ENCODE results near the gene CHST4.

CHST4 gene

GRCh38 chr16:71526111-71526631 is at the start of gene CHST4:
Gene CHST4, plus strand, starts transcription at chr16:71526426. Its CDS starts 10,252 bp downstream, at chr16:71536678.
- peaks cover 4% of the 10 kb centered on the region for H3K27me3 ChIP-seq (ENCODE audit: insufficient read depth, low read length, poor library complexity)
- H3K4me1 ChIP-seq (ENCODE audit: insufficient read depth, low read length): no peaks in the 10 kb centered on the region
- H4K20me1 ChIP-seq (ENCODE audit: insufficient read depth, low read length): no peaks in the 10 kb centered on the region
- H3K27ac ChIP-seq (ENCODE audit: low read length): no peak within 1 kb of the TSS
- H3K36me3 ChIP-seq (ENCODE audit: insufficient read depth, low read length): no peaks in the 10 kb centered on the region
- H3K79me2 ChIP-seq (ENCODE audit: insufficient read depth, low read length): no peaks in the 10 kb centered on the region
- H3K4me3 ChIP-seq (ENCODE audit: low read depth in 1 of 2, low read length in 2 of 2): no peak within 1 kb of the TSS
- H2AFZ ChIP-seq (ENCODE audit: low read depth, low read length): no peak within 1 kb of the TSS
- ATAC-seq (ENCODE audit: insufficient read depth, low read depth): no peak
- no peak within 1 kb of the TSS for H3K9ac ChIP-seq (ENCODE audit: low read depth, low read length)
- no peak for TF ChIP-seq EZH2 (IDR thresholded peaks at IDR 0.05; ENCODE audit: borderline replicate concordance, low read depth, low read length, severe bottlenecking)
- TF ChIP-seq, protein P1, sequence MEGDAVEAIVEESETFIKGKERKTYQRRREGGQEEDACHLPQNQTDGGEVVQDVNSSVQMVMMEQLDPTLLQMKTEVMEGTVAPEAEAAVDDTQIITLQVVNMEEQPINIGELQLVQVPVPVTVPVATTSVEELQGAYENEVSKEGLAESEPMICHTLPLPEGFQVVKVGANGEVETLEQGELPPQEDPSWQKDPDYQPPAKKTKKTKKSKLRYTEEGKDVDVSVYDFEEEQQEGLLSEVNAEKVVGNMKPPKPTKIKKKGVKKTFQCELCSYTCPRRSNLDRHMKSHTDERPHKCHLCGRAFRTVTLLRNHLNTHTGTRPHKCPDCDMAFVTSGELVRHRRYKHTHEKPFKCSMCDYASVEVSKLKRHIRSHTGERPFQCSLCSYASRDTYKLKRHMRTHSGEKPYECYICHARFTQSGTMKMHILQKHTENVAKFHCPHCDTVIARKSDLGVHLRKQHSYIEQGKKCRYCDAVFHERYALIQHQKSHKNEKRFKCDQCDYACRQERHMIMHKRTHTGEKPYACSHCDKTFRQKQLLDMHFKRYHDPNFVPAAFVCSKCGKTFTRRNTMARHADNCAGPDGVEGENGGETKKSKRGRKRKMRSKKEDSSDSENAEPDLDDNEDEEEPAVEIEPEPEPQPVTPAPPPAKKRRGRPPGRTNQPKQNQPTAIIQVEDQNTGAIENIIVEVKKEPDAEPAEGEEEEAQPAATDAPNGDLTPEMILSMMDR (IDR thresholded peaks at IDR 0.05; ENCODE audit: borderline replicate concordance, extremely low read depth, low read length, poor library complexity, severe bottlenecking): no peak
- no peak within 1 kb of the TSS for H3K4me2 ChIP-seq (ENCODE audit: insufficient read depth, low read length)
- H3K9me3 ChIP-seq (ENCODE audit: insufficient read depth, low read length, severe bottlenecking): no peaks in the 10 kb centered on the region
- DNase-seq: no peak

- H3K9ac ChIP-seq (ENCODE audit: low read depth, low read length): no peak overlapping the region
- TF ChIP-seq EZH2 (IDR thresholded peaks at IDR 0.05; ENCODE audit: borderline replicate concordance, low read depth, low read length, severe bottlenecking): no peak
- TF ChIP-seq, protein P1 (IDR thresholded peaks at IDR 0.05; ENCODE audit: borderline replicate concordance, extremely low read depth, low read length, poor library complexity, severe bottlenecking): no peak
- H4K20me1 ChIP-seq (ENCODE audit: insufficient read depth, low read length): no peaks in the 10 kb centered on the region
- ATAC-seq (ENCODE audit: insufficient read depth, low read depth): no peak
- no peak overlapping the region for H3K4me3 ChIP-seq (ENCODE audit: low read depth in 1 of 2, low read length in 2 of 2)
- no peaks in the 10 kb centered on the region for H3K4me1 ChIP-seq (ENCODE audit: insufficient read depth, low read length)
- no peaks in the 10 kb centered on the region for H3K36me3 ChIP-seq (ENCODE audit: insufficient read depth, low read length)
- no peaks in the 10 kb centered on the region for H3K9me3 ChIP-seq (ENCODE audit: insufficient read depth, low read length, severe bottlenecking)
- no peak for DNase-seq
- no peaks in the 10 kb centered on the region for H3K27me3 ChIP-seq (ENCODE audit: insufficient read depth, low read length, poor library complexity)
- no peak overlapping the region for H3K4me2 ChIP-seq (ENCODE audit: insufficient read depth, low read length)
- no peaks in the 10 kb centered on the region for H3K79me2 ChIP-seq (ENCODE audit: insufficient read depth, low read length)
- H3K27ac ChIP-seq (ENCODE audit: low read length): no peak overlapping the region
- no peak overlapping the region for H2AFZ ChIP-seq (ENCODE audit: low read depth, low read length)
Measured at GRCh38 chr16:71476457-71477124, 49.6 kb upstream of the CHST4 start.

DNA sequence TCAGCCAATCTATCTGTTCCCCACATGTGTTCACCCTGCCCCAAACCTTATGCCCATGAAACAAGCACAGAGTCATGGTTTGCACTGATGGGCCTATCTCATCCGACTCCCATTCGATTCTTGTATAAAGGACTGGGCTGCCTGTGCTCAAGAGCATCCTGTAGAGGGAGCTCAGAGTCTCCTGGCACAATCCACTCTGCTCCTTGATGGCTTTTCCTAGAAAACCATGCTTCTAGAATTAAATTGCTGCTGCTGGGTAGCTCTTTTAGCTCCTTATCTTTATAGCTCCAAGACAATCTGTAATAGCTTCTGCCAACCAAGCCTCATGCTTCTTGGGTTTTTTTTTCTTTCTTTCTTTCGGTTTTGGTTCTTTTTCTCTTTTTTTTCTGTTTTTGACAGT is 46.8 kb upstream of the CHST4 start:
- Histone ChIP-seq H4K20me1 (ENCODE audit: insufficient read depth, low read length) (no peaks in the 10 kb centered on the region), H3K36me3 (ENCODE audit: insufficient read depth, low read length) (no peaks in the 10 kb centered on the region), H3K79me2 (ENCODE audit: insufficient read depth, low read length) (no peaks in the 10 kb centered on the region), H3K4me2 (ENCODE audit: insufficient read depth, low read length) (no peak overlapping the region), H3K4me1 (ENCODE audit: insufficient read depth, low read length) (peaks cover 10% of the 10 kb centered on the region), H3K4me3 (ENCODE audit: low read depth in 1 of 2, low read length in 2 of 2) (no peak overlapping the region), H3K9ac (ENCODE audit: low read depth, low read length) (no peak overlapping the region), H3K27me3 (ENCODE audit: insufficient read depth, low read length, poor library complexity) (no peaks in the 10 kb centered on the region), H3K9me3 (ENCODE audit: insufficient read depth, low read length, severe bottlenecking) (no peaks in the 10 kb centered on the region), H3K27ac (ENCODE audit: low read length) (no peak overlapping the region), H2AFZ (ENCODE audit: low read depth, low read length) (no peak overlapping the region)
- DNase-seq (peak; percentile 7), ATAC-seq (ENCODE audit: insufficient read depth, low read depth) (no peak)
- TF ChIP-seq, protein P1 (IDR thresholded peaks at IDR 0.05; ENCODE audit: borderline replicate concordance, extremely low read depth, low read length, poor library complexity, severe bottlenecking): peak; percentile 55
- no peak for TF ChIP-seq EZH2 (IDR thresholded peaks at IDR 0.05; ENCODE audit: borderline replicate concordance, low read depth, low read length, severe bottlenecking)
